A673 (cell line): ENCODE measurements around the gene LCP2. TPM values are rescaled to one million over a fixed set of nuclear protein-coding genes. Genes with fewer than 3 reads are reported as not detected.

Experiments used
- BruUV-seq: library from RNA; stranded (reverse); fragments of 400-500 nt; replicated peaks from 2 replicates; lab custom pipeline; 2021; lab: Mats Ljungman, UMichigan
- CTCF ChIA-PET: fragments of 300-600 bp; sonication (Branson Sonifier 250); formaldehyde crosslinking; loops from one replicate; lab custom pipeline; 2022; ENCODE audit warnings: antibody characterized with exemption; lab: Charles Lee
- POLR2A ChIA-PET: fragments of 300-600 bp; sonication (Branson Sonifier 250); formaldehyde crosslinking; loops from one replicate; lab custom pipeline; 2022; ENCODE audit warnings: antibody characterized with exemption; ENCODE audit not compliant: low non-redundant PET; lab: Charles Lee
- DNase-seq: peaks from one replicate; pipeline ENCODE4 v3.0.0-alpha.2; 2015; ENCODE audit warnings: low spot score
- H3K27ac ChIP-seq: fragments of 200-600 bp; sonication (generic); 2 replicates; pipeline ENCODE4 v1.5.1; 2016; ENCODE audit warnings: mixed run types, low read depth, mild to moderate bottlenecking, mixed read lengths, antibody characterized with exemption, low read length; ENCODE audit not compliant: poor library complexity, severe bottlenecking
- H3K27me3 ChIP-seq: fragments of 200-600 bp; sonication (generic); replicated peaks from 2 replicates; pipeline ENCODE4 v1.6.1; 2017; ENCODE audit warnings: mixed run types, low read depth, mild to moderate bottlenecking, mixed read lengths, antibody characterized with exemption, low read length; ENCODE audit not compliant: insufficient read depth, poor library complexity
- H3K36me3 ChIP-seq: fragments of 200-600 bp; sonication (generic); 2 replicates; pipeline ENCODE4 v1.6.1; 2016; ENCODE audit warnings: mixed run types, mild to moderate bottlenecking, mixed read lengths, antibody characterized with exemption, low read length; ENCODE audit not compliant: insufficient read depth, poor library complexity, severe bottlenecking
- H3K4me1 ChIP-seq: fragments of 200-600 bp; sonication (generic); 2 replicates; pipeline ENCODE4 v1.6.1; 2017; ENCODE audit warnings: mixed run types, mild to moderate bottlenecking, mixed read lengths, antibody characterized with exemption, low read length; ENCODE audit not compliant: insufficient read depth, poor library complexity, severe bottlenecking
- H3K4me3 ChIP-seq: fragments of 200-600 bp; sonication (generic); 2 replicates; pipeline ENCODE4 v1.5.1; 2016; ENCODE audit warnings: low read depth, mixed run types, mild to moderate bottlenecking, mixed read lengths, low read length; ENCODE audit not compliant: poor library complexity, severe bottlenecking
- H3K9me3 ChIP-seq: fragments of 200-600 bp; sonication (generic); 2 replicates; pipeline ENCODE4 v1.6.1; 2016; ENCODE audit warnings: mixed run types, low read depth, mild to moderate bottlenecking, mixed read lengths, antibody characterized with exemption, low read length; ENCODE audit not compliant: poor library complexity, severe bottlenecking
- EZH2 ChIP-seq: fragments of 200-600 bp; sonication (generic); IDR thresholded peaks from 2 replicates; pipeline ENCODE4 v1.6.1; 2017; ENCODE audit warnings: borderline replicate concordance, low read depth, mild to moderate bottlenecking, mixed read lengths, antibody characterized with exemption, low read length; ENCODE audit not compliant: poor library complexity, severe bottlenecking
- intact Hi-C: fragments of 100-400 bp; cut with micrococcal nuclease; formaldehyde crosslinking; loops from one replicate; pipeline ENCODE4 v1.10.0; 2022; ENCODE audit not compliant: unreplicated experiment
- total RNA-seq: library from RNA; stranded (reverse); gene quantifications from 2 replicates; pipeline ENCODE4 v1.2.3, GENCODE V29; 2021
- TF ChIP-seq, protein P1 (sequence below): fragments of 300-800, 200-600 bp; sonication (generic); conservative IDR thresholded peaks from 2 replicates; pipeline ENCODE4 v1.5.1; 2017; ENCODE audit warnings: low read depth, mild to moderate bottlenecking, antibody characterized with exemption, low read length, moderate library complexity, mixed read lengths

The LCP2 gene
- total RNA-seq, 1 experiment from 2014 or later, result not detected

DNA sequence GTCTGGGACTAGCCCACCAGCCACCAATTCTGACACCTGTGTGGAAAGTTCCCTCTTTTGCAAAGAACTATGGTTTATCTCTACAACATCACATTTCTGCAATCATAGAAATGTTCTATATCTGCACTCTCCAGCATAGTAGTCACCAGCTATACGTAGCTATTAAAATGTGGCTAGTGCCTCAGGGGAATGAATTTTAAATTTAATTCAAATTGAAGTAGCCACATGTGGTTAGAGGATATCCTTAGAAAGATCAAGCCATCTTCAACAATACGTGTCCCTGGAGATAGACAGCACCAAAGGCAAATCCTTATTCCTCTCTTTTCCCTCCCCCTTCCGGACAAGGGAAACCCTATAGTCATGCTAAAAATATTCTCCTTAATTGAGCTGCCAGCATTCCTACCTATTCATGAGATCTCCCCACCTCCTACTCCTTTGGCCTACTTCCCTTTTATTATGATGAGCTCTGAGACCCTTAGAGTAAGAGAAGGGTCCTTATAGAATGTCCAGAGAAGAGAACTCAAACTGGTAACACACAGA, 11.1 kb downstream of the LCP2 start:
- Histone ChIP-seq H3K4me3 (no peak overlapping the region), H3K9me3 (no peaks in the 10 kb centered on the region), H3K36me3 (no peaks in the 10 kb centered on the region), H3K27me3 (no peaks in the 10 kb centered on the region), H3K27ac (no peak overlapping the region), H3K4me1 (no peaks in the 10 kb centered on the region)
- intact Hi-C loops, result no loop called here
- peak; percentile 32 for DNase-seq
- POLR2A ChIA-PET, result no interaction called here
- BruUV-seq, result no TSS peak
- TF ChIP-seq, protein P1, sequence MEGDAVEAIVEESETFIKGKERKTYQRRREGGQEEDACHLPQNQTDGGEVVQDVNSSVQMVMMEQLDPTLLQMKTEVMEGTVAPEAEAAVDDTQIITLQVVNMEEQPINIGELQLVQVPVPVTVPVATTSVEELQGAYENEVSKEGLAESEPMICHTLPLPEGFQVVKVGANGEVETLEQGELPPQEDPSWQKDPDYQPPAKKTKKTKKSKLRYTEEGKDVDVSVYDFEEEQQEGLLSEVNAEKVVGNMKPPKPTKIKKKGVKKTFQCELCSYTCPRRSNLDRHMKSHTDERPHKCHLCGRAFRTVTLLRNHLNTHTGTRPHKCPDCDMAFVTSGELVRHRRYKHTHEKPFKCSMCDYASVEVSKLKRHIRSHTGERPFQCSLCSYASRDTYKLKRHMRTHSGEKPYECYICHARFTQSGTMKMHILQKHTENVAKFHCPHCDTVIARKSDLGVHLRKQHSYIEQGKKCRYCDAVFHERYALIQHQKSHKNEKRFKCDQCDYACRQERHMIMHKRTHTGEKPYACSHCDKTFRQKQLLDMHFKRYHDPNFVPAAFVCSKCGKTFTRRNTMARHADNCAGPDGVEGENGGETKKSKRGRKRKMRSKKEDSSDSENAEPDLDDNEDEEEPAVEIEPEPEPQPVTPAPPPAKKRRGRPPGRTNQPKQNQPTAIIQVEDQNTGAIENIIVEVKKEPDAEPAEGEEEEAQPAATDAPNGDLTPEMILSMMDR, result no peak
- TF ChIP-seq EZH2, result no peak
- CTCF ChIA-PET, result no interaction called here

GRCh38 chr5:170285181-170285580, 12.4 kb downstream of the LCP2 start:
- H3K27me3 ChIP-seq, result no peaks in the 10 kb centered on the region
- intact Hi-C loops, result no loop called here
- H3K4me1 ChIP-seq, result no peaks in the 10 kb centered on the region
- no TSS peak for BruUV-seq
- DNase-seq, result no peak
- POLR2A ChIA-PET, result no interaction called here
- no peak overlapping the region for H3K4me3 ChIP-seq
- no peak overlapping the region for H3K27ac ChIP-seq
- CTCF ChIA-PET, result no interaction called here
- H3K9me3 ChIP-seq, result no peaks in the 10 kb centered on the region
- H3K36me3 ChIP-seq, result no peaks in the 10 kb centered on the region
- TF ChIP-seq, protein P1, result no peak
- TF ChIP-seq EZH2, result no peak

DNA sequence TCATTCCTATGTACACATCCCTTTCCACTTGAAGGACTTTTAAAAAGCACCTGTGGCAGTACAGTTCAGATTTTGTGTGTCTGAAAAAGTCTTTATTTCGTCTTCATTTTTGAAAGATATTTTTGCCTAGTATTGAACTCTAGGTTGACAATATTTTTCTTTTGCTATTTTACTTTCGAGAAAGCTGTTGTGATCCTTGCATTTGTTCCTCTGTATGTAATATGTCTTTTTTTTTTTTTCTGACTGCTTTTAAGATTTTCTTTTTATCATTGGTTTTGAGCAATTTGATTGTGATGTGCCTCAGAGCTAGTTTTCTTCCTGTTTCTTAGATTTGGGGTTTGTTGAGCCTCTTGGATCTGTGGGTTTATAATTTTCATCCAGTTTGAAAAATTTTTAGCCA, 13.3 kb downstream of the LCP2 start:
- Histone ChIP-seq H3K9me3 (no peaks in the 10 kb centered on the region), H3K36me3 (no peaks in the 10 kb centered on the region), H3K27ac (no peak overlapping the region), H3K27me3 (no peaks in the 10 kb centered on the region), H3K4me3 (no peak overlapping the region), H3K4me1 (no peaks in the 10 kb centered on the region)
- CTCF ChIA-PET, result no interaction called here
- intact Hi-C loops, result no loop called here
- TF ChIP-seq, protein P1, result no peak
- TF ChIP-seq EZH2, result no peak
- no peak for DNase-seq
- POLR2A ChIA-PET, result no interaction called here
- BruUV-seq, result no TSS peak
